Esophagus squamous epithelium (tissue), 4 donors: ENCODE measurements around the gene DDAH1.
"Not testable (repeated sequence)": the region's sequence is repeated elsewhere in the genome, so short reads cannot be mapped to it uniquely, and the experiment has no call there.

ENCODE experiments used
- CTCF ChIP-seq, 6 experiments: fragments of 450-650 bp in 4 of 6; fragments of 200-600 bp in 2 of 6; sonication (generic) in 2 of 6; IDR thresholded peaks; one replicate each; pipeline ENCODE4 v1.5.1; 2016 to 2019; ENCODE audit warnings: antibody characterized with exemption in 6 of 6, mild to moderate bottlenecking in 4 of 6, moderate library complexity in 4 of 6
- POLR2A ChIP-seq, 4 donors: fragments of 450-650 bp; IDR thresholded peaks; one replicate each; pipeline ENCODE4 v1.6.1; 2017; ENCODE audit warnings: antibody characterized with exemption in 4 of 4, mild to moderate bottlenecking in 4 of 4, moderate library complexity in 3 of 4

GRCh38 chr1:85470130-85470529 lies 5.2 kb upstream of the DDAH1 start:
- not testable (repeated sequence) for TF ChIP-seq CTCF, POLR2A (IDR thresholded peaks at IDR 0.05)
